ENCODE results near the gene MEG3.

- no peak for TF ChIP-seq CTCF (IDR thresholded peaks at IDR 0.05)
- TF ChIP-seq POLR2A (IDR thresholded peaks at IDR 0.05) = no peak
These were observed 48.5 kb upstream of the MEG3 start for GRCh38 chr14:100777366-100777817.
